PC-9 (cell line): ENCODE results near the gene PPP1R18. TPM values are rescaled to one million over a fixed set of nuclear protein-coding genes. Genes with fewer than 3 reads are reported as not detected.
A peak's percentile ranks its signal among the peaks of the same experiment; 100 is the strongest.
"Not testable (repeated sequence)": the region's sequence is repeated elsewhere in the genome, so short reads cannot be mapped to it uniquely, and the experiment has no call there.

ENCODE experiments used
- BruUV-seq: library from RNA; stranded (reverse); fragments of 400-500 nt; replicated peaks from 2 replicates; lab custom pipeline; 2021; lab: Mats Ljungman, UMichigan
- CTCF ChIA-PET: fragments of 300-600 bp; sonication (Branson Sonifier 250); formaldehyde crosslinking; loops from one replicate; lab custom pipeline; 2022; ENCODE audit warnings: antibody characterized with exemption; lab: Charles Lee
- POLR2A ChIA-PET: fragments of 300-600 bp; sonication (Branson Sonifier 250); formaldehyde crosslinking; loops from one replicate; lab custom pipeline; 2022; ENCODE audit warnings: antibody characterized with exemption; ENCODE audit not compliant: unreplicated experiment; lab: Charles Lee
- DNase-seq, 2 experiments: peaks; one replicate each; pipeline versions ENCODE4 v3.0.0 to v3.0.0-alpha.2; 2015 to 2022; ENCODE audit warnings: mixed read lengths in 1 of 2
- H2AFZ ChIP-seq: fragments of 200-600 bp; sonication (generic); 2 replicates; pipeline ENCODE4 v1.8.1; 2017; ENCODE audit warnings: antibody characterized with exemption
- H3F3A ChIP-seq: fragments of 200-600 bp; sonication (generic); 2 replicates; pipeline ENCODE4 v1.8.1; 2017; ENCODE audit warnings: antibody characterized with exemption, mild to moderate bottlenecking, low read depth; ENCODE audit not compliant: insufficient read depth
- H3K27ac ChIP-seq: fragments of 200-600 bp; sonication (generic); 2 replicates; pipeline ENCODE4 v1.6.1; 2016; ENCODE audit warnings: mixed run types
- H3K27me3 ChIP-seq: fragments of 200-600 bp; sonication (generic); 2 replicates; pipeline ENCODE4 v1.6.1; 2016; ENCODE audit warnings: low read depth, mixed run types; ENCODE audit not compliant: insufficient read depth
- H3K36me3 ChIP-seq: fragments of 200-600 bp; sonication (generic); 2 replicates; pipeline ENCODE4 v1.6.1; 2016; ENCODE audit warnings: low read depth, mixed run types
- H3K4me1 ChIP-seq: fragments of 200-600 bp; sonication (generic); replicated peaks from 2 replicates; pipeline ENCODE4 v1.6.1; 2016; ENCODE audit warnings: mixed run types; ENCODE audit not compliant: insufficient read depth
- H3K4me2 ChIP-seq: fragments of 200-600 bp; sonication (generic); 2 replicates; pipeline ENCODE4 v1.6.1; 2017; ENCODE audit warnings: mixed run types
- H3K4me3 ChIP-seq: fragments of 200-600 bp; sonication (generic); 2 replicates; pipeline ENCODE4 v1.6.1; 2016; ENCODE audit warnings: mixed run types
- H3K79me2 ChIP-seq: fragments of 200-600 bp; sonication (generic); 2 replicates; pipeline ENCODE4 v1.6.1; 2017; ENCODE audit warnings: low read depth, mixed run types
- H3K9me2 ChIP-seq: fragments of 200-600 bp; sonication (generic); 2 replicates; pipeline ENCODE4 v1.8.1; 2017; ENCODE audit warnings: mild to moderate bottlenecking; ENCODE audit not compliant: insufficient read depth
- H3K9me3 ChIP-seq: fragments of 200-600 bp; sonication (generic); 2 replicates; pipeline ENCODE4 v1.8.1; 2016; ENCODE audit warnings: low read depth; ENCODE audit not compliant: insufficient read depth
- H4K20me1 ChIP-seq: fragments of 200-600 bp; sonication (generic); 2 replicates; pipeline ENCODE4 v1.8.1; 2017; ENCODE audit not compliant: insufficient read depth
- EZH2 ChIP-seq: fragments of 200-600 bp; sonication (generic); IDR thresholded peaks from 2 replicates; pipeline ENCODE4 v1.8.0; 2017; ENCODE audit warnings: antibody characterized with exemption, low read depth
- intact Hi-C: fragments of 100-400 bp; cut with micrococcal nuclease; formaldehyde crosslinking; loops from one replicate; pipeline ENCODE4 v1.10.0; 2022; ENCODE audit not compliant: unreplicated experiment
- total RNA-seq: library from RNA; stranded (reverse); gene quantifications from 2 replicates; pipeline ENCODE4 v1.2.3, GENCODE V29; 2021
- TF ChIP-seq, protein P1 (sequence below): fragments of 200-600 bp; sonication (generic); conservative IDR thresholded peaks from 2 replicates; pipeline ENCODE4 v1.6.1; 2017; ENCODE audit warnings: mixed run types, antibody characterized with exemption, mild to moderate bottlenecking, moderate library complexity

The PPP1R18 gene
- total RNA-seq, 1 experiment from 2014 or later: 68.6 TPM

DNA sequence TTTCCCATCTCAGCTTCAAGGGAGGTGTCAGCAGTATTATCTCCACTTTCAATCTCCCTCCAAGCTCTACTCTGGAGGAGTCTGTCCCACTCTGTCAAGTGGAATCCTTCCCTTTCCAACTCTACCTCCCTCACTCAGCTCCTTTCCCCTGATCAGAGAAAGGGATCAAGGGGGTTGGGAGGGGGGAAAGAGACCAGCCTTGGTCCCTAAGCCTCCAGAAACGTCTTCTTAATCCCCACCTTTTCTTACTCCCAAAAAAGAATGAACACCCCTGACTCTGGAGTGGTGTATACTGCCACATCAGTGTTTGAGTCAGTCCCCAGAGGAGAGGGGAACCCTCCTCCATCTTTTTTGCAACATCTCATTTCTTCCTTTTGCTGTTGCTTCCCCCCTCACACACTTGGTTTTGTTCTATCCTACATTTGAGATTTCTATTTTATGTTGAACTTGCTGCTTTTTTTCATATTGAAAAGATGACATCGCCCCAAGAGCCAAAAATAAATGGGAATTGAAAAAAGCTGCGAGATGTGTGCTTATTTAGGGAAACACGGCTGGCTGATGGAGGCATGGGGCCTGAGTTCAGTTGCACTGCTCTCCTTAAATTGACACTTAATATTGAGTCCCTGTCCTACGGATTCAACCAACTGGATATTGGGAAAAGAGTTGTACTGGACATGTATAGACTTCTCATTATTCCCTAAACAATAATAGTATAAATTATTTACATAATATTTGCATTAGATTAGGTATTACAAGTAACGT lies 38.6 kb upstream of the PPP1R18 start:
- Histone ChIP-seq H3K9me2 (no peaks in the 10 kb centered on the region), H3K9me3 (no peaks in the 10 kb centered on the region), H3K36me3 (peaks cover 41% of the 10 kb centered on the region), H3K4me1 (peaks cover 10% of the 10 kb centered on the region; the same call in 1 of the 2 replicates), H3K27me3 (no peaks in the 10 kb centered on the region), H3K4me2 (no peak overlapping the region), H3K4me3 (no peak overlapping the region), H3K27ac (no peak overlapping the region), H4K20me1 (peaks cover 50% of the 10 kb centered on the region), H2AFZ (no peak overlapping the region), H3F3A (peaks cover 83% of the 10 kb centered on the region), H3K79me2 (peaks cover 50% of the 10 kb centered on the region)
- intact Hi-C loops: loop anchor here (5.0 kb wide), 2 partner anchors 362 to 378 kb away; partner anchors contain the start of gene RPP21
- ChIA-PET CTCF (interaction anchor here (0.6 kb wide), 1 partner anchor 141 kb away, joined by 3 read pairs; no protein-coding TSS in a partner anchor), POLR2A (interaction anchor here (0.6 to 1.0 kb wide), 5 partner anchors 10 to 393 kb away, joined by 3 to 15 read pairs (median 4); no protein-coding TSS in a partner anchor)
- TF ChIP-seq, protein P1, sequence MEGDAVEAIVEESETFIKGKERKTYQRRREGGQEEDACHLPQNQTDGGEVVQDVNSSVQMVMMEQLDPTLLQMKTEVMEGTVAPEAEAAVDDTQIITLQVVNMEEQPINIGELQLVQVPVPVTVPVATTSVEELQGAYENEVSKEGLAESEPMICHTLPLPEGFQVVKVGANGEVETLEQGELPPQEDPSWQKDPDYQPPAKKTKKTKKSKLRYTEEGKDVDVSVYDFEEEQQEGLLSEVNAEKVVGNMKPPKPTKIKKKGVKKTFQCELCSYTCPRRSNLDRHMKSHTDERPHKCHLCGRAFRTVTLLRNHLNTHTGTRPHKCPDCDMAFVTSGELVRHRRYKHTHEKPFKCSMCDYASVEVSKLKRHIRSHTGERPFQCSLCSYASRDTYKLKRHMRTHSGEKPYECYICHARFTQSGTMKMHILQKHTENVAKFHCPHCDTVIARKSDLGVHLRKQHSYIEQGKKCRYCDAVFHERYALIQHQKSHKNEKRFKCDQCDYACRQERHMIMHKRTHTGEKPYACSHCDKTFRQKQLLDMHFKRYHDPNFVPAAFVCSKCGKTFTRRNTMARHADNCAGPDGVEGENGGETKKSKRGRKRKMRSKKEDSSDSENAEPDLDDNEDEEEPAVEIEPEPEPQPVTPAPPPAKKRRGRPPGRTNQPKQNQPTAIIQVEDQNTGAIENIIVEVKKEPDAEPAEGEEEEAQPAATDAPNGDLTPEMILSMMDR: no peak
- TF ChIP-seq EZH2: no peak
- DNase-seq: no peak
- no TSS peak for BruUV-seq

DNA sequence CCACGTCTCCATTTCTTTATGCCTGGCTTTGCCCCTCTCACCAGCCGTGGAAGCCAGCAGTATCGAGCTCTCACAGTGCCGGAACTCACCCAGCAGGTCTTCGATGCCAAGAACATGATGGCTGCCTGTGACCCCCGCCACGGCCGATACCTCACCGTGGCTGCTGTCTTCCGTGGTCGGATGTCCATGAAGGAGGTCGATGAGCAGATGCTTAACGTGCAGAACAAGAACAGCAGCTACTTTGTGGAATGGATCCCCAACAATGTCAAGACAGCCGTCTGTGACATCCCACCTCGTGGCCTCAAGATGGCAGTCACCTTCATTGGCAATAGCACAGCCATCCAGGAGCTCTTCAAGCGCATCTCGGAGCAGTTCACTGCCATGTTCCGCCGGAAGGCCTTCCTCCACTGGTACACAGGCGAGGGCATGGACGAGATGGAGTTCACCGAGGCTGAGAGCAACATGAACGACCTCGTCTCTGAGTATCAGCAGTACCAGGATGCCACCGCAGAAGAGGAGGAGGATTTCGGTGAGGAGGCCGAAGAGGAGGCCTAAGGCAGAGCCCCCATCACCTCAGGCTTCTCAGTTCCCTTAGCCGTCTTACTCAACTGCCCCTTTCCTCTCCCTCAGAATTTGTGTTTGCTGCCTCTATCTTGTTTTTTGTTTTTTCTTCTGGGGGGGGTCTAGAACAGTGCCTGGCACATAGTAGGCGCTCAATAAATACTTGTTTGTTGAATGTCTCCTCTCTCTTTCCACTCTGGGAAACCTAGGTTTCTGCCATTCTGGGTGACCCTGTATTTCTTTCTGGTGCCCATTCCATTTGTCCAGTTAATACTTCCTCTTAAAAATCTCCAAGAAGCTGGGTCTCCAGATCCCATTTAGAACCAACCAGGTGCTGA lies 37.6 kb upstream of the PPP1R18 start:
- H3K27me3 ChIP-seq, H3K4me2 ChIP-seq, DNase-seq, H3K27ac ChIP-seq, H3K9me3 ChIP-seq, H2AFZ ChIP-seq, H3K4me3 ChIP-seq, H3K9me2 ChIP-seq: not testable (repeated sequence)
- BruUV-seq: TSS peak; percentile 17
- H4K20me1 ChIP-seq: peaks cover 50% of the 10 kb centered on the region
- H3F3A ChIP-seq: peaks cover 73% of the 10 kb centered on the region
- intact Hi-C loops: loop anchor here (2.0 to 5.0 kb wide), 3 partner anchors 241 to 377 kb away; partner anchors contain the start of gene RPP21
- peaks cover 31% of the 10 kb centered on the region for H3K36me3 ChIP-seq
- peaks cover 52% of the 10 kb centered on the region for H3K79me2 ChIP-seq
- peaks cover 17% of the 10 kb centered on the region for H3K4me1 ChIP-seq
- POLR2A ChIA-PET: interaction anchor here (0.6 to 0.7 kb wide), 2 partner anchors 184 to 242 kb away, joined by 3 to 4 read pairs; no protein-coding TSS in a partner anchor
- CTCF ChIA-PET: interaction anchor here (0.6 to 1.1 kb wide), 4 partner anchors 16 to 363 kb away, joined by 3 to 21 read pairs (median 3); no protein-coding TSS in a partner anchor

GRCh38 chr6:30723159-30723842 lies 36.9 kb upstream of the PPP1R18 start:
- CTCF ChIA-PET: interaction anchor here (0.6 to 1.1 kb wide), 3 partner anchors 44 to 364 kb away, joined by 3 to 4 read pairs (median 3); no protein-coding TSS in a partner anchor

More at GRCh38 chr6:30723159-30723842, 36.9 kb upstream of the PPP1R18 start:
- H3K9me3 ChIP-seq, H3K4me3 ChIP-seq, H2AFZ ChIP-seq, H3K27ac ChIP-seq, H3K27me3 ChIP-seq, BruUV-seq, H3K9me2 ChIP-seq, DNase-seq: not testable (repeated sequence)
- POLR2A ChIA-PET: interaction anchor here (0.6 kb wide), 1 partner anchor 39 kb away, joined by 4 read pairs; no protein-coding TSS in a partner anchor
- Histone ChIP-seq H3K79me2 (peaks cover 60% of the 10 kb centered on the region), H3K36me3 (peaks cover 31% of the 10 kb centered on the region), H3K4me2 (peak overlapping the region; percentile 87), H3F3A (peaks cover 67% of the 10 kb centered on the region), H4K20me1 (peaks cover 50% of the 10 kb centered on the region), H3K4me1 (peaks cover 24% of the 10 kb centered on the region)
- intact Hi-C loops: loop anchor here (2.0 to 5.0 kb wide), 3 partner anchors 240 to 376 kb away; partner anchors contain the start of gene RPP21
